GM19395 (cell line): Measurements from ENCODE around the gene ZMYND8.
"Not testable (repeated sequence)": the region's sequence is repeated elsewhere in the genome, so short reads cannot be mapped to it uniquely, and the experiment has no call there.

Source experiments
- ATAC-seq: cut with Tn5 transposase; IDR thresholded peaks from one replicate; pipeline ENCODE4 v1.9.1; 2021; ENCODE audit warnings: mild to moderate bottlenecking, moderate library complexity; ENCODE audit not compliant: unreplicated experiment

Gene ZMYND8

GRCh38 chr20:47210470-47210869 lies 146.0 kb downstream of the ZMYND8 start:
- ATAC-seq: no peak

DNA sequence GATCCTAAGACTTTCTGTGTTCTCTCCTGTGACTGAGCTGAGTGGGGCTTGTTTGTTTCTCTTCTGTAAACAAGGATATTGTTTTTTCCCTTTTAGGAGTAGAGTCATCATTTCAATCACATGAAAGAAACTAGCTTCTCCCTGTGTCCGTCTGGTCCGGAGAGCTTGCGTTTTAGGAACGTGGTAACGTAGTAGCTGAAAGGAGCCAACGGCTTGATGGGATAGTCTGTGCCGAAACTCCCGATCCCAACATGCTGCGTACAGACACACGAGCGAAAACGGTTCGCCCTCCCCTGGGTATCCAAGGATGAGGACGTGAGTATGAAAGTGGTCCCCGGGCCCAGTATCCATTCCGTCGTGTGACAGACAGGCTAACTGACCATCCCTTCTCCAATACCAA lies 146.5 kb downstream of the ZMYND8 start:
- ATAC-seq: no peak

DNA sequence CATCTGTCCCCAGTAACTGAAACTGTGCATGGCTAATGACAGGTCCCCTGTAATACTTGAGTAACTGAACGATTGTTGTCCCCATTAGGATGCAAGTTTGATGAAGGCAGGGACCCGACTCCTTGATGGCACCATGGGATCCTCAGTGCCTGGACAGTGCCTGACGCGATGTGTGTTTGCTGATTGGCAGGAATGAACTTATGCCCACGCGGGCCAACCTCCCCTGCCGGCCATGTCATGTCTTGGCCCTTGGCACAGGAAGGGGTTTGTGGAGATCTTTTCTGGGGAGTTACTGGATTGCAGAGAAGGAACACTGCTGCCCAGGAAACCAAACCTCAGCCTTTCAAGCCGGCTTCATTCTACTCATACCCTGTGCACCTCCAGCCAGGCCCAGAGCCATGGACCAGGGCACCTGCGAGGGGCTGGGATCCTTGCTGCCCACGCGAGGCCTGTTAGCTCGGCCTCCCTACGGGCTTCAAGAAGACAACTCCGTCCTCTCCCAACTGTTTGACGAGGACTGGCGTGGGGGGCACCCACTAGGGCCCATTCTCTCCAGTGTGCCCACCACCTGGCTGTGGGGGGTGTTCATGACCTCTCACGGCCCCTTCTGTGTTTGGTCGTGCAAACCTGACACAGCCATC lies 147.8 kb downstream of the ZMYND8 start:
- no peak for ATAC-seq

DNA sequence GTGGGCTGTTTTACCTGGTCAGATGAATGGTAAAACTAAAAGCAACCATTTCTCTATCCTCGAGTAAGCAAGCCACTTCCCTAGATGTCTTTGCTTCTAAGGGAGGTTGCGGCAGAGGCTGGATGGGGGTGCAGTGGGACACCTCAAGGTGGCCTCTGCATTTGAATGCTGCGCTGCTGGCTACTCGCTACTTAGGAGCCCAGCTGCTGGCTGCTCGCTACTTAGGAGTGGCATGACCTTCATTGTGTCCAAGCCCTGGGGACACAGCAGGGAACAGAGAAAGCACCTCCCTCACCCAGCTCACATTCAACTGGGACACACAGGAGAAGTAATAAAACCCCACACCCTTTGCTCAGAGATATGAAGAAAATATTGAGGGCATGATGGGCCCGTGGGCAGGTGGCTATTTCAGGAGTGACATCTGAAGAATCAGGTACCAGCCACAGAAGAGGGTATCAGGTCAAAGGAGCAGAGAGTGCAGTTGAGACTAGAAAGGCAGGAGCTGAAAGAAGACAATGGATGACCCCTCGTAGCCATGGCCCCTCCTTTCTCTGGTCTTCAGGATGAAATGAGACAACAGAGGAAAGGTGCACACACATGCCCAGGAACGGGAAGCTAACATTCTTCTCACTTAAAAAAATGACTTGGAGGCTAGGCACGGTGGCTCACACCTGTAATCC lies 149.4 kb downstream of the ZMYND8 start:
- ATAC-seq: no peak

- ATAC-seq: not testable (repeated sequence)
Observed at GRCh38 chr20:47206552-47206951, 149.9 kb downstream of the ZMYND8 start.

GRCh38 chr20:47205577-47206123 lies 150.8 kb downstream of the ZMYND8 start:
- no peak for ATAC-seq

- ATAC-seq: not testable (repeated sequence)
Observed at GRCh38 chr20:47204850-47205122, 151.7 kb downstream of the ZMYND8 start.

DNA sequence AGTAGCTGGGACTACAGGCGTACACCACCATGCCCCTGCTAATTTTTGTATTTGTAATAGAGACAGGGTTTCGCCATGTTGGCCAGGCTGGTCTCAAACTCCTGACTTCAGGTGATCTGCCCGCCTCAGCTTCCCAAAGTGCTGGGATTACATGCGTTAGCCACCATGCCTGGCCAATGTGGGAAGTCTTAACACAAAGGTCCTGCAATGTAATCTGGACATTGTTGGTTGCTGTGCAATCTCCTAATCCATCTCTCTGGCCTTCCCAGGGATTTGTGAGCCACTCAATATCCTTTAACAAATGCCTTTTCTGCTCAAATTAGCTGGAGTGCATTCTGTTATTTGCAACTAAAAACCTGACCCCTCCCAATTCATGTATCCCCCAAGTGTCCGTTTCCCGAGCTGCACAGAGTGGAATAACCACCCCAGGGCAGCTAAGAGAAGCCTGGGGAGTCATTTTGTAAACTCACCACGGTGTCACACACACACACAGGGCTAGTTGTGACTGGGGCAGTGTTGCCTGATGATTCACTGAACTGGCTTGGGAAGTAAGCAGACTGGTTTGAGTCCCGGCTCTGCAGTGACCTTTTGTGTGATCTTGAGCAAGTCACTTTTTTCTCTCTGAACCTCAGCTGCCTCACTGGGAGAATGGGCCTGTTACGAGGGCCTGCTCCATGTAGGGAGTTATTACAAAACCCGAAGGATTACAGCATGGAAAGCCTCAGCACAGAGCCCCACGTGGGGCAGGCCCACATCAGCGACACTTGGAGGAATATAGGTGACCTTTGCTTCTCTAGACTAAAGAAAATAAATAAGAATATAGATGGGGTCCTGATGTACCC lies 152.3 kb downstream of the ZMYND8 start:
- ATAC-seq: no peak

- ATAC-seq: no peak
Observed at GRCh38 chr20:47202733-47203667, 153.5 kb downstream of the ZMYND8 start.

- ATAC-seq: no peak
Observed at GRCh38 chr20:47201074-47201730, 155.3 kb downstream of the ZMYND8 start.

- no peak for ATAC-seq
Observed at GRCh38 chr20:47198996-47199552, 157.4 kb downstream of the ZMYND8 start.

- no peak for ATAC-seq
Observed at GRCh38 chr20:47198254-47198671, 158.2 kb downstream of the ZMYND8 start.

DNA sequence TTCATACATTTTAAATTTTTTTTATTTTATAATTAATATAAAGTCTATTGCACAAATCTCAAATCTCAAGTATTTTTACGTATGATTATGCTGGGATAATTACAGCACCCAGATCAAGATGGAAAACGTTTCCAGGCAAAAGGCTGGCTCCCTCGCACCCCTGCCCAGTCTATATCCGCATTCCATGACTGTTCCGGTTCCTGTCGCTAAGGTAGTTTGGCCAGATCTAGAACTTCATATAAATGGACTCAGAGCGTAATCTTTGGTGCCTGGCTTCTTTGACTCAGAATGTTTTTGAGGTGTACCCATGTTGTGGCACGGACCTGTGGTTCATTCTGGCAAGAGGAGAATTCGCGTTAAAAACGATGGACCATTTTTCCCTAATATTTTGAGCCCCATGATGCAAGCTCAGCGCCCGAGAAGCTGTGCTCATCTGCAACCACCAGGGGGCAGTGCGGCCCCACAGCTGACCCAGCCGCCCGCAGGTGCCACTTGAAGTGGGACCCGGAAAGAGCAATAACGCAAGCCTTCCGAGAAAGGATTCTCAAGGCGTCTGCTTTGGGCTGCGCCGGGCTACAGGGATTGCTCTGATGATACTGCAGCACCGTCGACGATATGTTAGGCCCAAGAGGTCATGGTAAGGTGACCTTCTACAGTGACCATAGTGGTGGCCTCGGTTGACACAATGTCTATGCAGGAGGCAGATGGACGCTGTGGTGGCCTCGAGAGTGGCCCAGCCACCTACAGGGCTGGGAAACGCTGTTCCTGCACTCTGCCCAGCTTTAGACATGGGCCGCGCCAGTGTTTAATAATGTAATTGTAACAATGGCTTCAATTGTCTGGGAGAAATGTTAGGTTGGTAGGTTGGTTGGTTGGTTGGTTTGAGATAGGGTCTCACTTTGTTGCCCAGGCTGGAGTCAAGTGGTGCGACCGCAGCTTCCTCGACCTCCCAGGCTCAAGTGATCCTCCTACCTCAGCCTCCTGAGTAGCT lies 160.1 kb downstream of the ZMYND8 start:
- no peak for ATAC-seq

DNA sequence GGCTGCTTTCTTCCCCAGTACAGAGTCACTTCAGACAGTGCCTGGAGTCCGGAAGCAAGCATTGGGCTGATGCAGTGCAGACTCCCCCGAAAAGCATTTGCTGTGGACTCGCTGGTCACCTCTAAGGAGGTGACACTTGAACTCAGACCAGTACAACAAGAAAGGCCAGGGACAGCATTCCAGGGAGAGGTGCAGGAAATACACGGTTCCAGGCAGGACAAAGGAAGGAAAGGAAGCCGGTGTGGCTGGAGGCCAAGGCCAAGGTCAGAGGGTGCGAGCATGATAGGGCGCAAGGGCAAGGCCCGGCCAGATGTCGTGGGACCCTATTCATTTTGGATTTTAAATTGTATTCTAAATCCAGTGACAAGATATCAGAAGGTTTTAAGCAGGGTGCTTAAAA lies 160.9 kb downstream of the ZMYND8 start:
- ATAC-seq: no peak

GRCh38 chr20:47191956-47192355 lies 164.5 kb downstream of the ZMYND8 start:
- ATAC-seq: no peak

DNA sequence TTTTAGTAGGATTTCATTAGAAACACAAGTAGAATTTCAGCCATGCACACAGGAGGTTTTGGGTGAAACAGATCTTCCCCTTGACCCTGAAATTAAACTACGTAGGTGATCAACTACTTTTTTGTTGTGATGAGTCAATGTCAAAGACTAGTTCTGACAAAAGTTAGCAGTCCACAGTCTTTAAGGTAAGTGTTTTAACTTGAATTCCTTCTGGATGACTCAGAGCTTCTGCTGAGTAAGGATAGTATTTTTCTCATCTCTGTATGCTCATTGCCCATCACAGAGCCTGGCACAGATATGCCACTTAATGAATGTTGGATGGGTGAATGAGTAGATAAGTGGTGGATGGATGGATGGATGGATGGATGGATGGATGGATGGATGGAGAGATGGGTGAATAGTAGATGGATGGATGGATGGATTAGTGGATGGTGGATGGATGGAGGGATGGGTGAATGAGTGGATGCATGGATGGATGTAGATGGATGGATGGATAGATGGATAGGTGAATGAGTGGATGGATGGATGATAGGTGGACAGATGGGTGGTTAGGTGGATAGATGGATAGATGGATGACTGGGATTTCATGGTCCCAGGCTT lies 165.3 kb downstream of the ZMYND8 start:
- no peak for ATAC-seq

GRCh38 chr20:47189060-47189459 lies 167.4 kb downstream of the ZMYND8 start:
- ATAC-seq: no peak

DNA sequence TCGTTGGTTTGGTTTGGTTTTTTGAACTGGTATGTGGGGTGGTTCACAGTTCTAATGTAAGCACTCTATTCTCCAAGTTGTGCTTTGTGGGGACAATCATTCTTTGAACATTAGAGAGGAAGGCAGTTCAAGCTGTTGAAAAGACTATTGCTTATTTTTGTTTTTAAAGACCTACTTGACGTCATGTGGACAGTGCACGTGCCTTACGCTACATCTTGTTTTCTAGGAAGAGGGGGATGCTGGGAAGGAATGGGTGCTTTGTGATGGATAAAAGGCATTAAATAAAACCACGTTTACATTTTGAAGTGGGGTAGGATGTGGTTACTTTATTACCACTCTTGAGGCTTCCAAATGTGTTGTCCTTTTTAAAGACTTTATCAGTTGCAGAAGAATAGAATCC lies 168.0 kb downstream of the ZMYND8 start:
- no peak for ATAC-seq
